Fibroblast of mammary gland (primary cell): Measurements from ENCODE around the gene STRN4.

Experiments
- DNase-seq: peaks from one replicate; pipeline ENCODE4 v3.0.0-alpha.2; 2010; ENCODE audit warnings: low read depth
- H3K4me3 ChIP-seq: 2 replicates; pipeline ENCODE4 v1.5.1; 2011; ENCODE audit warnings: low read depth, mild to moderate bottlenecking, low read length, moderate library complexity; ENCODE audit not compliant: control insufficient read depth
- CTCF ChIP-seq: conservative IDR thresholded peaks from 2 replicates; pipeline ENCODE4 v1.5.1; 2011; ENCODE audit warnings: low read depth, low read length, inconsistent platforms; ENCODE audit not compliant: control insufficient read depth, insufficient read depth

Gene STRN4

GRCh38 chr19:46737761-46738171 is 8.5 kb downstream of the STRN4 start:
- no peak overlapping the region for H3K4me3 ChIP-seq
- no peak for DNase-seq
- no peak for TF ChIP-seq CTCF

DNA sequence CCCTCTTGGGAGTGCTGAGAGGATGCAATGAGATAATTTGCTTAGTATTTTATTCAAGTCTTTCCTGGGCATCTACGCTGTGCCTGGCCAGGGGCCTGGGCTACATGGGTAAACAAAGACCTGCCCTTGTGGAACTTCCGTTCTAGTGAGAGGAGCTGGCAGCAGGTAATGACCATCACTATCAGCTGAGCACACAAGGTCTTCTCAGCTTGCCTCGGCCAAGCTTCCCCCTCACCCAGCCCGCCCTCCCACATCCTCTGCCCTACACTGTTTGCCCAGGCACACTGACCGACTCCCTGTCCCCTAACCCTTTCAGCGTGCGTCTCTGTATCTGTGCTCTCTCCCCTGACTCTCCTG is 9.0 kb downstream of the STRN4 start:
- TF ChIP-seq CTCF, result no peak

DNA sequence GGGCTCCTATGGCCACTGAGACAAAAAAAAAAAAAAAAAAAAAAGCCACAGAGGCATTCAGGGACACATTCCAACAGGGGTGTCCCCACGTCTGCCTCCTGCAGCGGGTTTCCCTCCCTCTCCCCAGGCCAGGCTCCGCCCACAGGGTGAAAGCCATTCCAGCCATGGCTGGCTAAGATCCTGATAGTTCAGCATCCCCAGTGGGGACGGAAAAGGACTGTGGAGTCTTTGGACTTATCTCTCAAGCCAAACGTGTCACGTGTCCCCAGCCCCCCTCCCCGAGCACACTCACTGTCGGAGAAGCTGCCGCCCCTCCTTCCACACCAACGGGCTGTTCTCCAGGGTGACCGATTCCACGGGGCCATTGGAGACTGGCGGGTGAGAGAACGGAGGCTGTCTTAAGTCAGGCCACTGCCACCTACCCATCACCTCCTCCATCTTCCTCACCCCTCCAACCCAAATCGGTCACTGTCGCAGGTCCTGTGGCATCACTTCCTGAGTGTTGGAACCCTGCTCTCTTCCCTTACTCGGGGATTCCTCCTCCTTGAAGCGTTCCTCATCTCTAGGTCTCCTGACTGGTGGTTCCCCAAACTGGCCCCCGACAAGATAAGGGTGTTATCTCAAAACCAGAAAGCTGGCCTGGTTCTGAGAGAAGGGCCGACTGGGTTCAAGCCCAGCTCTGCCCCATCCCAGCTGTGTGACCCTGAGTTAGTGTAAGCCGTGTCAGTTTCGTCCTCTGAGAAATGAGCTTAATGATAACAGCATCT is 9.5 kb downstream of the STRN4 start:
- H3K4me3 ChIP-seq, result no peak overlapping the region
- DNase-seq, result no peak
- no peak for TF ChIP-seq CTCF

More for the DNA sequence above, 9.0 kb downstream of the STRN4 start:
- H3K4me3 ChIP-seq, result no peak overlapping the region
- DNase-seq, result no peak

- no peak for DNase-seq
- TF ChIP-seq CTCF, result no peak
- no peak overlapping the region for H3K4me3 ChIP-seq
Observed at GRCh38 chr19:46733690-46734292, 12.5 kb downstream of the STRN4 start.

GRCh38 chr19:46732966-46733689 is 13.1 kb downstream of the STRN4 start:
- H3K4me3 ChIP-seq, result no peak overlapping the region
- no peak for TF ChIP-seq CTCF
- DNase-seq, result peak; percentile 50

DNA sequence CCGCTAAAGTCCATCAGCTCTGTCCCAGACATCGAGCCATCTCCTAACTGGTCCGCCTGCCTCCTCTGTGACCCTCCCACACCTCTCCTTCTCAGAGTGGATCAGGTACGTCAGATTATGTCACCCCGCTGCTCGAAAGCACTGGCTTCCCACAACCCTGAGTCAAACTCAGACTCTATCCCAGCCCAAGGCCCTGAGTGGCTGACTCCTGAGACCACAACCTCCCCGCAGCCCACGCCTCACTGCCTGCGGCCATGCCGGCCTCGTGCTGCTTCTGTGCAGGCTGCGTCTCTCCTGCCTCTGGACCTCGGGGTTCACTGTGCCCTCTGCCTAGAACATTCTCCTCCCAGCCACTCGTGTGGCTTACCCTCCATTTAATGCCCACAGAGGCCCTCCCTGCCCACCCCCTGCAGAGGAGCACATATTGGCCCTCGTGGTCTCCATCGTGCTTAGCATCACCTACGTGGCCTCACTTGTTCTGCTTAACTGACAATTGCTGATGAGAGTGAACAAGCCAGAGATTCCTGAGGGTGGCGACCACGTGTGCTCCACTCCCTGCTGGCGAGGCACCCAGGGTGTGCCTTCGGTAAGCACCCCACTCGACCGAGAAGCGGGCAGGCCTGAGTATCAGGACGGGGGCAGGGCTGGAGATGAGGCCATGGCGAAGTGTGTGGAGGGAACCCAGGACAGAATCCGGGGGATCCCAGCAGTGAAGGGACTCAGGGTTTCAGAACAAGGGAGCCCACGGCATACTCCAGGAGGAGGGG is 13.9 kb downstream of the STRN4 start:
- no peak overlapping the region for H3K4me3 ChIP-seq
- DNase-seq, result no peak
- no peak for TF ChIP-seq CTCF
